A204.1 (cell line): ENCODE data around the gene FLAD1.

Experiments
- FAIRE-seq: peaks from 2 replicates; lab custom pipeline; 2012; peaks lifted over from hg19 to GRCh38; lab: Jason Lieb, UNC

Gene FLAD1

DNA sequence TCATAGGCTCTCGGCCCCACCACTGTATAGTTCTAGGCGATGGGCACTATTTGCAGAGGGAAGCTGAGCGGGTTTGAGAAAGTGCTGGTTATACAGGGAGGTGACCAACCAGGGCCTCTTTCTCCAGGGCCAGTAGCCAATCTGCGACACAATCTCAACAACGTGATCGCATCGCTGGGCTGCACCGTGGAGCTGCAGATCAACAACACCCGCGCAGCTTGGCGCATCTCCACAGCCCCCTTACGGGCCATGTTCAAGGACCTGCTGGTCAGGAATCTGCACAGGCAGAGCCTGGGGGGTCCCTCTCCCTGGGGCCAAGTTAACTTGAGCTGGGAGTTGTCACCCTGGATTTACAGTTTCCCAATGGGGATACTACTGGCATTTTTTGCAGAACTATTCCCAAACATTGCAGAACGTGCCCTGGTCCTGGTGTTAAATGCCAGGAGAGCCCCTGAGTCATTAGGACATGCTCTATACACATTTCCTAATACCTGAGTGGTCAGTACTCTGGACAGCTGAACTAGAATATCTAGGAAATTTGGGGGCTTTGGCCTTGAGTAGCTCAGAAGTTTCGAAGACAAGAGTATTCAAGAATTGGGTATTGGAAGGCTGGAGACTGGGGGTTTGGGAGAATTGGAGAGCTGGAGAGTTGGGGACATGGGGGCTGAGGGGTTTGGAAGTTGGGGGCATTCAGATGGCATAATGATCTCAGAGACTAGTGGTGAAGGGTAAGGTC is 57.4 kb downstream of the FLAD1 start:
- FAIRE-seq, result no peak
